Neural cell (in vitro differentiated cells): ENCODE measurements around the gene IFFO2. TPM values are rescaled to one million over a fixed set of nuclear protein-coding genes. Genes with fewer than 3 reads are reported as not detected.
A peak's percentile ranks its signal among the peaks of the same experiment; 100 is the strongest.

Experiments used
- H2AFZ ChIP-seq: fragments of 200-600, 300-800 bp; sonication (generic), shearing (Covaris generic); 2 replicates; pipeline ENCODE4 v1.6.0; 2014; ENCODE audit warnings: low read depth, mild to moderate bottlenecking, antibody characterized with exemption, low read length, moderate library complexity
- H3F3A ChIP-seq: fragments of 200-600 bp; shearing (Covaris generic); 2 replicates; pipeline ENCODE4 v1.6.1; 2016; ENCODE audit warnings: mild to moderate bottlenecking, moderate library complexity, mixed read lengths, antibody characterized with exemption, low read length; ENCODE audit not compliant: insufficient read depth, poor library complexity, severe bottlenecking
- H3K27ac ChIP-seq: fragments of 200-600, 300-800 bp; sonication (generic), shearing (Covaris generic); 2 replicates; pipeline ENCODE4 v1.5.1; 2014; ENCODE audit warnings: mild to moderate bottlenecking, low read length, moderate library complexity
- H3K27me3 ChIP-seq: fragments of 300-800, 200-600 bp; sonication (generic), shearing (Covaris generic); 2 replicates; pipeline ENCODE4 v1.6.0; 2014; ENCODE audit warnings: mild to moderate bottlenecking, low read depth, low read length, moderate library complexity; ENCODE audit not compliant: insufficient read depth
- H3K36me3 ChIP-seq: fragments of 300-800, 200-600 bp; sonication (generic), shearing (Covaris generic); 2 replicates; pipeline ENCODE4 v1.5.1; 2014; ENCODE audit warnings: mild to moderate bottlenecking, antibody characterized with exemption, low read length, moderate library complexity; ENCODE audit not compliant: insufficient read depth
- H3K4me2 ChIP-seq: fragments of 300-800, 200-600 bp; sonication (generic), shearing (Covaris generic); 2 replicates; pipeline ENCODE4 v1.6.0; 2014; ENCODE audit warnings: mild to moderate bottlenecking, low read length
- H3K4me3 ChIP-seq: fragments of 300-800, 200-600 bp; sonication (generic), shearing (Covaris generic); 2 replicates; pipeline ENCODE4 v1.5.1; 2014; ENCODE audit warnings: mild to moderate bottlenecking, low read length, moderate library complexity
- H3K79me2 ChIP-seq: fragments of 200-600 bp; shearing (Covaris generic); replicated peaks from 2 replicates; pipeline ENCODE4 v1.6.0; 2014; ENCODE audit warnings: mild to moderate bottlenecking, low read length, moderate library complexity; ENCODE audit not compliant: insufficient read depth
- H3K9ac ChIP-seq: fragments of 300-800, 200-600 bp; sonication (generic), shearing (Covaris generic); 2 replicates; pipeline ENCODE4 v1.6.1; 2016; ENCODE audit warnings: mild to moderate bottlenecking, low read length, mixed read lengths
- H3K9me2 ChIP-seq: fragments of 200-600 bp; shearing (Covaris generic); 2 replicates; pipeline ENCODE4 v1.6.1; 2016; ENCODE audit warnings: mild to moderate bottlenecking, low read length, mixed read lengths; ENCODE audit not compliant: insufficient read depth
- H3K9me3 ChIP-seq: fragments of 200-600, 300-800 bp; sonication (generic), shearing (Covaris generic); 2 replicates; pipeline ENCODE4 v1.6.1; 2016; ENCODE audit warnings: mild to moderate bottlenecking, mixed run types, low read length, moderate library complexity, mixed read lengths
- H4K20me1 ChIP-seq: fragments of 200-600 bp; shearing (Covaris generic); 2 replicates; pipeline ENCODE4 v1.6.1; 2016; ENCODE audit warnings: mild to moderate bottlenecking, mixed run types; ENCODE audit not compliant: insufficient read depth
- CTCF ChIP-seq: fragments of 450-650 bp; IDR thresholded peaks from 2 replicates; pipeline ENCODE4 v1.5.1; 2014; ENCODE audit warnings: antibody characterized with exemption, mild to moderate bottlenecking, moderate library complexity; ENCODE audit not compliant: poor library complexity, severe bottlenecking
- EP300 ChIP-seq: fragments of 450-650 bp; conservative IDR thresholded peaks from 2 replicates; pipeline ENCODE4 v1.6.1; 2014; ENCODE audit warnings: antibody characterized with exemption, mild to moderate bottlenecking, moderate library complexity; ENCODE audit not compliant: poor library complexity, severe bottlenecking
- EZH2 ChIP-seq: fragments of 200-600, 300-800 bp; shearing (Covaris generic), sonication (generic); IDR thresholded peaks from 2 replicates; pipeline ENCODE4 v1.6.1; 2014; ENCODE audit warnings: antibody characterized with exemption, low read length, borderline replicate concordance, mild to moderate bottlenecking; ENCODE audit not compliant: insufficient read depth, poor library complexity, severe bottlenecking
- MXI1 ChIP-seq: fragments of 450-650 bp; conservative IDR thresholded peaks from 2 replicates; pipeline ENCODE4 v1.6.1; 2014; ENCODE audit warnings: antibody characterized with exemption, mild to moderate bottlenecking; ENCODE audit not compliant: poor library complexity, severe bottlenecking
- POLR2AphosphoS5 ChIP-seq: IDR thresholded peaks from 2 replicates; pipeline ENCODE4 v1.6.1; 2012
- RAD21 ChIP-seq: fragments of 450-650 bp; conservative IDR thresholded peaks from 2 replicates; pipeline ENCODE4 v1.6.1; 2014; ENCODE audit warnings: antibody characterized with exemption, mild to moderate bottlenecking, moderate library complexity
- REST ChIP-seq: IDR thresholded peaks from 2 replicates; pipeline ENCODE4 v1.6.1; 2012; ENCODE audit warnings: borderline replicate concordance
- SMC3 ChIP-seq: fragments of 450-650 bp; conservative IDR thresholded peaks from 2 replicates; pipeline ENCODE4 v1.6.1; 2014; ENCODE audit warnings: antibody characterized with exemption, mild to moderate bottlenecking, moderate library complexity; ENCODE audit not compliant: poor library complexity
- TAF1 ChIP-seq: IDR thresholded peaks from 2 replicates; pipeline ENCODE4 v1.6.1; 2012; ENCODE audit warnings: low read depth
- polyA plus RNA-seq: library from polyadenylated mRNA; depleted of rRNA; stranded (reverse); fragments of >200 nt; gene quantifications from 2 replicates; pipeline ENCODE4 v1.2.3, GENCODE V29; 2014

Gene IFFO2
- polyA plus RNA-seq, 1 donor from 2014 or later: 2.6 TPM

- H3K36me3 ChIP-seq: no peaks in the 10 kb centered on the region
- H3K79me2 ChIP-seq: no peaks in the 10 kb centered on the region
- H3K4me2 ChIP-seq: peak overlapping the region; percentile 74
- no peaks in the 10 kb centered on the region for H4K20me1 ChIP-seq
- no peaks in the 10 kb centered on the region for H3K9me2 ChIP-seq
- peak overlapping the region; percentile 34 for H2AFZ ChIP-seq
- H3K27me3 ChIP-seq: no peaks in the 10 kb centered on the region
- H3K4me3 ChIP-seq: peak overlapping the region; percentile 86
- no peaks in the 10 kb centered on the region for H3K9me3 ChIP-seq
- no peak overlapping the region for H3K27ac ChIP-seq
- peak overlapping the region; percentile 74 for H3K9ac ChIP-seq
- TF ChIP-seq MXI1 (no peak), EZH2 (no peak), SMC3 (no peak), TAF1 (no peak), POLR2AphosphoS5 (no peak), RAD21 (no peak), REST (no peak), EP300 (no peak), CTCF (no peak)
- no peaks in the 10 kb centered on the region for H3F3A ChIP-seq
Observed at GRCh38 chr1:18901147-18901951, 55.1 kb downstream of the IFFO2 start.

GRCh38 chr1:18900303-18900841 lies 56.1 kb downstream of the IFFO2 start:
- Histone ChIP-seq H3K9me3 (no peaks in the 10 kb centered on the region), H3K79me2 (no peaks in the 10 kb centered on the region), H3K4me3 (no peak overlapping the region), H3K9me2 (no peaks in the 10 kb centered on the region), H3F3A (no peaks in the 10 kb centered on the region), H3K27me3 (no peaks in the 10 kb centered on the region), H3K4me2 (no peak overlapping the region), H2AFZ (no peak overlapping the region), H3K9ac (no peak overlapping the region), H3K27ac (no peak overlapping the region), H4K20me1 (no peaks in the 10 kb centered on the region), H3K36me3 (no peaks in the 10 kb centered on the region)
- TF ChIP-seq TAF1 (no peak), POLR2AphosphoS5 (no peak), REST (no peak), MXI1 (no peak), RAD21 (no peak), SMC3 (no peak), EP300 (no peak), EZH2 (no peak), CTCF (no peak)
